A673 (cell line): ENCODE data around the gene TWF2.

Source experiments
- CTCF ChIP-seq: fragments of 300-800, 200-600 bp; sonication (generic); conservative IDR thresholded peaks from 2 replicates; pipeline ENCODE4 v1.5.1; 2017; ENCODE audit warnings: low read depth, mild to moderate bottlenecking, antibody characterized with exemption, low read length, moderate library complexity, mixed read lengths
- EZH2 ChIP-seq: fragments of 200-600 bp; sonication (generic); IDR thresholded peaks from 2 replicates; pipeline ENCODE4 v1.6.1; 2017; ENCODE audit warnings: borderline replicate concordance, low read depth, mild to moderate bottlenecking, mixed read lengths, antibody characterized with exemption, low read length; ENCODE audit not compliant: poor library complexity, severe bottlenecking

DNA sequence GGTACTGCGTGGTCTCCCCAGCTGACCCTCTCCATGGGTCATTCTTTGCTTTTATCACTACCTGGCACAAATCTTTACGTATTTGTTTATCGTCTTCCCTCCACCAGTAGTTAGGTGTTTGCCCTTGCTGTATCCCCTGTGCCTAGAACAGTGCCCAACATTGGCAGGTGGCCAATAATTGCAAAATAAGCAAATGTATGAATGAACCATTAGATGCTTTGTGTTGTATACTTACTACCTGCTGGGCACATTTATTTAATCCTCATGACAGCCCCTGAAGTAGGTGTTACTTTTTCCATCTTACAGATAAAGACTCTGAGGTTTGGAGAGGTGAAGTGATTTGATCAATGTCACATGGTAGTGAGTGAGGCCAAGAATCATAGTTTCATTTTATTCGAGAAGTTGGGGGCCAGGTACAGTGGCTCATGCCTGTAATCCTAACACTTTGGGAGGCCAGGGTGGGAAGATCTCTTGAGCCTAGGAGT, 2.0 kb upstream of the TWF2 start:
- TF ChIP-seq CTCF (no peak), EZH2 (no peak)
